OCI-M1 (cell line): Measurements from ENCODE around the gene UBL4B.

ENCODE experiments used
- DNase-seq: peaks from one replicate; lab custom pipeline; 2025; lab: John Stamatoyannopoulos, UW

UBL4B gene

GRCh38 chr1:110155878-110156522 lies 43.8 kb downstream of the UBL4B start:
- DNase-seq: peak; percentile 71

- no peak for DNase-seq
These were observed 46.0 kb downstream of the UBL4B start for GRCh38 chr1:110158261-110158660.

DNA sequence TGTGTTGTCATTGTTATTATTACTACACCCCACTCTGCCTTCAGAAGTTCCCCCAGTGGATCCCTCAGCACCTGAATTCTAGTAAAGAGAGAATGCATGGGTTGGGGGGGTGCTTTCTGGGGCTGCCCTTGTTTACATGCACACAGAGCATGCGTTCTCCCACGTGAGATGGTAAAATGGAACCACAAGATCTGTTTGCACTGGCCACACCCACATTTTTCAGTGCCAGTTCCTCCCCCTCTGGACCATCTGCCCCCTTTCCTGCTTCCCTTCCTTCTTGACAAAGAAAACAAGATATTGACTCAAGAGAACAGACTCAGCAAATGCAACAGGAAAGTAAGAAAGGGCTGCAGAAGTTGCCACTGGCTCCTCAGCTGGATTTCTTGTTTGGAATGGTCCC lies 46.9 kb downstream of the UBL4B start:
- no peak for DNase-seq

DNA sequence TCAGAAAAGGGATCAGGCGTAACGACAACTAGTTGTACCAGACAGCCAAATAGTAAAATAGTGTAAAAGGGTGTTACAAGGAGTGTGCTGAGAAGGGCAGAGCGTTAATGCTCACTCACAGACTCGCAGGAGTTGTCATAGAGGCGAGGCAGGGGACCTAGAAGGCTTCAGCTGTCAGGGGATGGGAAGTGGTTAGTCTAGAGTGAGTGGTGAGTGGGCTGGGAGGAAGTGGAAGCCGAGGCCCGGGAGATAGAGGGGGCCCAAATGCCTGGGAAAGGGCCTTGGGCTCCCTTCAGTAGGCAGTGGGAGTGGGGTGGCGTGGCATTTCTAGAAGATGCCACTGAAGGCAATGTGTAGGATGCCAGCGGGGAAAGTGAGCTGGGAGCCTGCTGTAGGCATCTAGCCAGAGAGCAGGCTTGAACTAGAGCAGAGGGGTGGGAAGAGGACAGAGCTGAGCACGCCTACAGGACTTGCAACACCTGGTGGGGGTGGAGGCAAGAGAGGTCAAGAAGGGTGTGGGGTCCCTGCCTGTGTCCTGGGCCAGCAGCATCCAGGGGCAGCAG lies 48.4 kb downstream of the UBL4B start:
- no peak for DNase-seq

DNA sequence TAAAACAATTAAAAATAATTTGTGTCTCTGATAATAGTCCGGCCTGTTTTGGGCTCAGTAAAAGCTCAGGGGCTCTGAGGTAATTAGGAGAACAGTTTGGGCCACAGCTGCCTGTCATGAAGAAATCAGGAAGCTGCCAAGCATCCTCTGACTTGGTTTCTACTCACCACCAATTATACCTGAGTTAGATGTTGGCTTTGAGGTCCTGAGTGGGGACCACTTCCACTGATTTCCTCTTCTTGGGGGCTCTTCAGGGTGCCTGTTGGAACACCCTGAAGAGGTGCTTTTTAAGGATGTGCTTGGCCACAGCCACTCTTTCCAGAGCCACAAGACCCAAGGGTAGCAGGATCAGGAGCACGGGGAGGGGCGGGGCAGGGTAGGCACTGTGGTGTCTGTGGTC lies 48.9 kb downstream of the UBL4B start:
- no peak for DNase-seq

DNA sequence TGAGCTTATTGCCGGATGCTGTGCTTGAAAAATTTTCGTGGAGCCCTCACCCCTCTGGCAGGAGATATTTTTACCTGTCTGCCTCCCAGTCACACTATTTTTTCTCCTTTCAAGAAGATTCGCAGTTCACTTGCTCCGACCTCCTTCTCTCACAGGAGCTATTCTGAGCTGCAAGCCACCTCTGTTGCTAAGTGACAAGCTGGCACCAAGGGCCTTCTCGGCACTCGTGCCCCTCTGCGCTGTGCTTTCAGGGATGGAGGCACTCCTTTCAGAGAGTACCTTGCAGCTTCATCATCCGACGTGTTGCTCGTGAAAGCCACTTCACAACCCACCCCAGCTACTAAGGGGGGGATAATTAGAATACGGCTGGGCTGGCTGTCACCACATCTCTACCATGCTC lies 49.6 kb downstream of the UBL4B start:
- DNase-seq: no peak
